GM19395 (cell line): Measurements from ENCODE around the gene CCDC170.
"Not testable (repeated sequence)": the region's sequence is repeated elsewhere in the genome, so short reads cannot be mapped to it uniquely, and the experiment has no call there.

Experiments
- ATAC-seq: cut with Tn5 transposase; IDR thresholded peaks from one replicate; pipeline ENCODE4 v1.9.1; 2021; ENCODE audit warnings: mild to moderate bottlenecking, moderate library complexity; ENCODE audit not compliant: unreplicated experiment

Gene CCDC170

GRCh38 chr6:151494235-151494935 is 568 bp downstream of the CCDC170 start:
- no peak for ATAC-seq

- ATAC-seq: no peak
These were observed 1.1 kb downstream of the CCDC170 start for GRCh38 chr6:151494936-151495320.

DNA sequence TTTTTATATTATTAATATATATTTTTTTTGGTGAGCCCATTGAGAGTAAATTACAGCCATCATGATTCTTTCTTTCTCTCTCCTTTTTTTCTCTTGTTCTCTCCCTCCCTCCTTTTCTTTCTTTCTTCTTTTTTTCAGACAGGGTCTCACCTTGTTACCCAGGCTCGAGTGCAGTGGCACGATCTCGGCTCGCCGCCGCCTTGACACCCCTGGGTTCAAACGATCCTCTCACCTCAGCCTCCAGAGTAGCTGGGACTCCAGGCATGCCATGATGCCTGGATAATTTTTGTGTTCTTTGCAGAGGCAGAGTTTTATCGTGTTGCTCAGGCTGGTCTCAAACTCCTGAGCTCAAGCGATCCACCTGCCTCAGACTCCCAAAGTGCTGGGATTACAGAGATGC is 1.6 kb downstream of the CCDC170 start:
- ATAC-seq: no peak

DNA sequence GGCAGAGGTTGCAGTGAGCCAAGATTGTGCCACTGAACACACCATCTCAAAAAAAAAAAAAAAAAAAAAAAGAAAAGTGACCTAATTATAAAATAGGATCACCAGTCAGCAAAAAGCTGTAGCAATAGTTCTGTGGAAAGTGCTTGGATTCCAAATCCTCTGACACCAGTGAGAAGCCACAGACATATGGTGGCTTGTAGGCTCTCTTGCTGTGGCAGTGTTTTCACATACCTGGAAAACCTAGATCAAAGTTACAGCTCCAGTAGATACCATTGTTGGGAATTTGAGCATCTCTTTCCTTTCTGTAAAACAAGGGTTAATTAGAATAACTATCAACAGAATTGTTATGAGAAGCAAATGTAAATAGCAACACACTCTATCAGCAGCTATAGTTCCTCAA is 4.1 kb downstream of the CCDC170 start:
- ATAC-seq: peak; percentile 42

DNA sequence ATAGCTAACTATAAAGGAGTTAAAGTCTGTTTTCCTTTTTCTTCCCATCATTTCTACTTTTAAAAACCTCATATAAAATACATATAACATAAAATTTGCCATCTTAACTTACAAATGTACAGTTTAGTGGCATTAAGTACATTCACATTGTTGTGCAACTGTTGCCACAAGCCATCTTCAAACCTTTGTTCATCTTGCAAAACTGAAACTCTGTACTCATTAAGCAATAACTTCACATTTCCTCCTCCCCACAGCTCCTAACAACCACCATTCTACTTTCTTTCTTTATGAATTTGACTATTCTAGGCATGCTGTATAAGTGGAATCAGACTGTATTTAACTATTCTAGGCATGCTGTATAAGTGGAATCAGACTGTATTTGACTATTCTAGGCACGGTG is 4.5 kb downstream of the CCDC170 start:
- peak; percentile 73 for ATAC-seq

- no peak for ATAC-seq
These were observed 5.7 kb downstream of the CCDC170 start for GRCh38 chr6:151499551-151499950.

GRCh38 chr6:151501511-151502136 is 7.8 kb downstream of the CCDC170 start:
- no peak for ATAC-seq

DNA sequence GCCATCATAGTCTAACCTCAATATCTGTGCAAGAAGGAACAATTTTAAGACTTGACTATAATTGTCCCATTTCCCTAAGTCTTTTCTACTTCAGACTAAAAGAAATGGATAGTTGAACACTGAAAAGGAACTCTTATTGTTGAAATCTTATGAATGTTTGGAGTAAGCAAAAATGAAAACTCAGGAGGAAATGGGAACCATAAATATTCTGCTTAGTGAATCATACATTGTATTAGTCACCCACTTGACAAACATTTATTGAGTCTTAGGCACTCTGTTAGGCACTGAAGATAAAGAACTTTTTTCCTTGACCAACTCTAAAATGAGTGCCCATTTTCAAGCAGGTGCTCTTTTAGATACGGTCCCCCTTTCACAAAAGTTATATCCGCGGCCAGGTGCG is 8.7 kb downstream of the CCDC170 start:
- no peak for ATAC-seq

DNA sequence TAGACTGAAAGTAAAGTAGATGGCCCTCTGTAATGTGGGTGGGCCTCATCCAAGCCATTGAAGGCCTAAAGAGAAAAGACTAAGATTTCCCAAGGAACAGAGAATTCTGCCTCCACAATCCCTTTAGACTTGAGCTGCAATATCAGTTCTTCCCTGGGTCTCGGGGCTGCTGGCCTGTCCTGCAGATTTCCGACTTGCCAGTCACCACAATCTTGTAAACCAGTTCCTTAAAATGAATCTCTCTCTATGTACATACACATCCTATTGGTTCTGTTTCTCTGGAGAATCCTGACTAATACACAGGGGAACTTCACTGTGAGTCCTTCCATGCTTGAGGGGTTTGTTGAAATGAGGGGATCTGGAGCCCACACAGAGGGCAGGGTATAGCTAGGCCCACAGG is 12.9 kb downstream of the CCDC170 start:
- ATAC-seq: no peak

- no peak for ATAC-seq
These were observed 15.2 kb downstream of the CCDC170 start for GRCh38 chr6:151509048-151509447.

GRCh38 chr6:151512481-151512880 is 18.7 kb downstream of the CCDC170 start:
- ATAC-seq: no peak

- no peak for ATAC-seq
These were observed 20.3 kb downstream of the CCDC170 start for GRCh38 chr6:151514000-151514730.

- not testable (repeated sequence) for ATAC-seq
These were observed 25.2 kb downstream of the CCDC170 start for GRCh38 chr6:151518992-151519391.

DNA sequence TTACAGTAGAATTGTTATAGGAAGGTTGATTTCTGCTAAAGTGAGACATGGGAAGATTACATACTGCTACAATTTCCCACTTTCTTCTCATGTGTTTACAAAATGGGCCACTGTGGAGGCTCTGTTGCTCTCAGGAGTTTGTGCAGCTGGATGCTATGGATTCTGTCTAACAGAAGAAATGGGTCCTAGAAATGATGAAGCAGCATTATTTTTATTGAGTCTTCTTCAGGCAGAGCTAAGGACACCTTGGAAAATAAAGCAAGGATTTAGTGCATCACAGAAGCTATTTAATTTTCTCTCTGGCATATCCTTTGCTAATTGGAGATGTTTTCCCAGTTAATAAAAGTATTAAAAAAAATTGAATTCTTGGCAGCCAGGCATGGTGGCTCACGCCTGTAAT is 29.2 kb downstream of the CCDC170 start:
- no peak for ATAC-seq

DNA sequence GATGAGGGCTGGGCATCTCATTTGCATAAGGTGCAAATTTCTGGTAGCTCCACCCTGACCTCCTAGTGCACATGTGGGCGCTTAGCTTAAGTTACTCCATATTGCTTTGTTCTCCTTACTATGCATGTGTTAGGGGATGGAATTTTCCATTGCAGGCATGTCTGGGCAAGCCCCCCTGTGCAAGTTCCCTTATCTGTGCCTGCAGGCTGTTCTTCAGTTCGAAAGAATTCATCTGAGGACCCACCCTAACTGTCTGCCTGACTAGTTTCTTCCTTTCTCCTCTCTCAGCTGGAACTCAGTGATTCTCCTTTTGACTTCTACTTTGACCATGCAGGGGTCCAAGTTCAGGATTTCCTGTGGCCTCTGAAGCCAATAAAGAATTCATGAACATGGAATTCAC is 30.2 kb downstream of the CCDC170 start:
- ATAC-seq: no peak

DNA sequence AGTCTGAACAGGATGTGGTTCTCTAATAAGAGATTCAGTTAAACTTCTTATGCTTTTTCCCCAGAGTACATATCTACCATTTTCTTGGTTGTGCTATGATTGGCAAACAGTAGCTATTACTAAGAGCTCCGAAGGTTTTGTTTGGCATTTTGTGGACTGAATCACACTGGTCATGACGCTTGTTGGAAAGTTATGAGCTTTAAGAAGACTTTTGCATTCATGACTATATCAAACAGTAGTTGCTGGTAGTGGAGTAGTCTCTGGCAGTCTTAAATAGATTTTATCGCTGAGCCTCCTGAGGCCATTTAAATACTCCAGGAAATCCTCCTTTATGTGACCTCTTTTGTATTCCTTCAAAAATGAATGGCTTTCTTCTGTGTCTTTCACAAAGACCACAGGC is 40.8 kb downstream of the CCDC170 start:
- no peak for ATAC-seq

GRCh38 chr6:151535476-151536187 is 41.8 kb downstream of the CCDC170 start:
- ATAC-seq: no peak

DNA sequence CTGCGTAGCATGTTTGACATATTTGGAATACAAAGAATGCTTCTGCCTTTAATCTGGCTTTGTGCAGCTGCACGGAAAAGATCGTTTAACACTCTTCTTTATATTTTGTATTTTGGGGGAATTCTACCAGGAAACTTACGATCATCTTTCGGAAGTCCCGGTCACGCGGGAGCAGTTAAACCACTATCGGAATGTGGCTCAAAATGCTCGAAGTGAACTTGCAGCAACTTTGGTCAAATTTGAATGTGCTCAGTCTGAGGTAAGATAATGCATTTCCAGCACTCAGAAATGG is 42.3 kb downstream of the CCDC170 start:
- no peak for ATAC-seq

- no peak for ATAC-seq
These were observed 43.7 kb downstream of the CCDC170 start for GRCh38 chr6:151537556-151537955.

- ATAC-seq: no peak
These were observed 45.9 kb downstream of the CCDC170 start for GRCh38 chr6:151539506-151540268.

DNA sequence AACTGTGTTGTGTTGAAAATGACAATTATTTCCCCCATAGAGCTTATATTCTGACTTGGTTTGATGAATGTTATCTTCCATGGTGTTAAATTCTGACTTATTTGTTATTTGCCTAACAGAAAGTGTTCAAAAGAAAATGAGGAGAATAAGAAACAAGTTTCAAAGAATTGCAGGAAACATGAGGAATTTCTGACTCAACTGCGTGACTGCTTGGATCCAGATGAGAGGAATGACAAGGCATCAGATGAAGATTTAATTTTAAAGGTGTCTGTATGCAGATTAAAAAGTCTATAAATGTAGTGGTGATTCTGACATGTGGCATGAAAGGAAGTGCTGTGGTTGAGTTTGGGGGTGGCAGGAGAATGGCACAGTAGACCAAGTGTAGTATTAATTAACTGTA is 50.6 kb downstream of the CCDC170 start:
- ATAC-seq: no peak
